Measurements from ENCODE around the gene DDIT3. TPM values are rescaled to one million over a fixed set of nuclear protein-coding genes. Genes with fewer than 3 reads are reported as not detected.

DDIT3 gene
- total RNA-seq, 4 donors from 2014 or later: 23.3 to 68.8 (median 45.1) TPM

- TF ChIP-seq CTCF (IDR thresholded peaks at IDR 0.05; ENCODE audit: low read depth): no peak
Measured at GRCh38 chr12:57518176-57518919, 2.0 kb downstream of the DDIT3 start.

GRCh38 chr12:57517187-57517586 lies 3.1 kb downstream of the DDIT3 start:
- no peak for TF ChIP-seq CTCF (IDR thresholded peaks at IDR 0.05; ENCODE audit: low read depth)

GRCh38 chr12:57516617-57517153 lies 3.6 kb downstream of the DDIT3 start:
- no peak for TF ChIP-seq CTCF (IDR thresholded peaks at IDR 0.05; ENCODE audit: low read depth)

GRCh38 chr12:57515934-57516541 lies 4.3 kb downstream of the DDIT3 start:
- no peak for TF ChIP-seq CTCF (IDR thresholded peaks at IDR 0.05; ENCODE audit: low read depth)

GRCh38 chr12:57515408-57515933 lies 4.8 kb downstream of the DDIT3 start:
- TF ChIP-seq CTCF (IDR thresholded peaks at IDR 0.05; ENCODE audit: low read depth): no peak

- TF ChIP-seq CTCF (IDR thresholded peaks at IDR 0.05; ENCODE audit: low read depth): no peak
Measured at GRCh38 chr12:57514720-57515407, 5.5 kb downstream of the DDIT3 start.

- TF ChIP-seq CTCF (IDR thresholded peaks at IDR 0.05; ENCODE audit: low read depth): no peak
Measured at GRCh38 chr12:57513266-57513665, 7.0 kb downstream of the DDIT3 start.
